Calu3 (cell line): ENCODE measurements around the gene DLG2. TPM values are rescaled to one million over a fixed set of nuclear protein-coding genes. Genes with fewer than 3 reads are reported as not detected.

Source experiments
- BruUV-seq: library from RNA; stranded (reverse); fragments of 400-500 nt; replicated peaks from 2 replicates; lab custom pipeline; 2021; lab: Mats Ljungman, UMichigan
- CTCF ChIA-PET: fragments of 300-600 bp; sonication (Branson Sonifier 250); formaldehyde crosslinking; loops from one replicate; lab custom pipeline; 2022; ENCODE audit warnings: antibody characterized with exemption; lab: Charles Lee
- DNase-seq: peaks from one replicate; pipeline ENCODE4 v3.0.0; 2022
- H3K27ac Mint-ChIP-seq: one replicate; pipeline ENCODE4 v1.8.0; 2022; ENCODE audit warnings: mixed read lengths; ENCODE audit not compliant: unreplicated experiment
- H3K27me3 Mint-ChIP-seq: one replicate; pipeline ENCODE4 v1.8.0; 2022; ENCODE audit warnings: mixed read lengths; ENCODE audit not compliant: unreplicated experiment
- H3K36me3 Mint-ChIP-seq: one replicate; pipeline ENCODE4 v1.8.0; 2022; ENCODE audit warnings: mild to moderate bottlenecking, moderate library complexity, mixed read lengths; ENCODE audit not compliant: insufficient read depth, unreplicated experiment
- H3K4me1 Mint-ChIP-seq: one replicate; pipeline ENCODE4 v1.8.0; 2022; ENCODE audit warnings: mild to moderate bottlenecking, low read depth, mixed read lengths; ENCODE audit not compliant: unreplicated experiment
- H3K4me3 Mint-ChIP-seq: one replicate; pipeline ENCODE4 v1.8.0; 2022; ENCODE audit warnings: mild to moderate bottlenecking, low read depth, moderate library complexity, mixed read lengths; ENCODE audit not compliant: unreplicated experiment
- H3K9me3 Mint-ChIP-seq: one replicate; pipeline ENCODE4 v1.8.0; 2022; ENCODE audit warnings: low read depth, mixed read lengths; ENCODE audit not compliant: unreplicated experiment
- CTCF ChIP-seq: fragments of 200-600 bp; IDR thresholded peaks from one replicate; pipeline ENCODE4 v1.8.0; 2022; ENCODE audit warnings: antibody characterized with exemption; ENCODE audit not compliant: unreplicated experiment
- intact Hi-C: fragments of 100-400 bp; cut with micrococcal nuclease; formaldehyde crosslinking; loops from one replicate; pipeline ENCODE4 v1.10.0; 2022; ENCODE audit not compliant: unreplicated experiment
- total RNA-seq: library from RNA; stranded (reverse); gene quantifications from 2 replicates; pipeline ENCODE4 v1.2.3, GENCODE V29; 2022

The DLG2 gene
- total RNA-seq, 1 experiment from 2014 or later, result 0.71 TPM

- no peak for DNase-seq
- intact Hi-C loops, result no loop called here
- H3K27me3 Mint-ChIP-seq, result peaks cover 12% of the 10 kb centered on the region
- H3K9me3 Mint-ChIP-seq, result no peaks in the 10 kb centered on the region
- no peak overlapping the region for H3K27ac Mint-ChIP-seq
- TF ChIP-seq CTCF, result no peak
- H3K36me3 Mint-ChIP-seq, result no peaks in the 10 kb centered on the region
- BruUV-seq, result no TSS peak
- CTCF ChIA-PET, result no interaction called here
- H3K4me3 Mint-ChIP-seq, result no peak overlapping the region
- H3K4me1 Mint-ChIP-seq, result no peaks in the 10 kb centered on the region
Measured at GRCh38 chr11:84930863-84931262, 696.3 kb downstream of the DLG2 start.

- BruUV-seq, result no TSS peak
- no peak for TF ChIP-seq CTCF
- H3K27me3 Mint-ChIP-seq, result peaks cover 12% of the 10 kb centered on the region
- H3K36me3 Mint-ChIP-seq, result no peaks in the 10 kb centered on the region
- intact Hi-C loops, result no loop called here
- DNase-seq, result no peak
- no peak overlapping the region for H3K27ac Mint-ChIP-seq
- no peak overlapping the region for H3K4me3 Mint-ChIP-seq
- H3K9me3 Mint-ChIP-seq, result no peaks in the 10 kb centered on the region
- CTCF ChIA-PET, result no interaction called here
- H3K4me1 Mint-ChIP-seq, result no peaks in the 10 kb centered on the region
Measured at GRCh38 chr11:84929738-84930137, 697.4 kb downstream of the DLG2 start.

GRCh38 chr11:84924154-84924692 is 702.9 kb downstream of the DLG2 start:
- no peak overlapping the region for H3K4me3 Mint-ChIP-seq
- TF ChIP-seq CTCF, result no peak
- no peaks in the 10 kb centered on the region for H3K27me3 Mint-ChIP-seq
- no peak for DNase-seq
- no peaks in the 10 kb centered on the region for H3K4me1 Mint-ChIP-seq
- no peaks in the 10 kb centered on the region for H3K9me3 Mint-ChIP-seq
- H3K36me3 Mint-ChIP-seq, result no peaks in the 10 kb centered on the region
- no peak overlapping the region for H3K27ac Mint-ChIP-seq
- intact Hi-C loops, result no loop called here
- BruUV-seq, result no TSS peak
- CTCF ChIA-PET, result no interaction called here

GRCh38 chr11:84923489-84923888 is 703.7 kb downstream of the DLG2 start:
- Mint-ChIP-seq H3K27me3 (no peaks in the 10 kb centered on the region), H3K36me3 (no peaks in the 10 kb centered on the region), H3K9me3 (no peaks in the 10 kb centered on the region), H3K4me3 (no peak overlapping the region), H3K4me1 (no peaks in the 10 kb centered on the region), H3K27ac (no peak overlapping the region)
- intact Hi-C loops, result no loop called here
- CTCF ChIA-PET, result no interaction called here
- no TSS peak for BruUV-seq
- no peak for TF ChIP-seq CTCF
- DNase-seq, result no peak
